Gastrocnemius medialis (tissue), 4 donors: Measurements from ENCODE around the gene LACTBL1.

Source experiments
- POLR2A ChIP-seq, 2 donors: fragments of 450-650 bp; IDR thresholded peaks; one replicate each; pipeline ENCODE4 v1.6.1; 2017; ENCODE audit warnings: antibody characterized with exemption in 2 of 2, mild to moderate bottlenecking in 2 of 2, moderate library complexity in 2 of 2
- TF ChIP-seq, protein P1 (sequence below), 5 experiments: fragments of 450-650 bp in 3 of 5; fragments of 200-600 bp in 2 of 5; sonication (generic) in 2 of 5; IDR thresholded peaks in 4 of 5; conservative IDR thresholded peaks in 1 of 5; 1 replicate in 4 of 5; 2 replicates in 1 of 5; pipeline ENCODE4 v1.5.1; 2016 to 2019; ENCODE audit warnings: antibody characterized with exemption in 5 of 5, mild to moderate bottlenecking in 3 of 5, moderate library complexity in 3 of 5

GRCh38 chr1:22936681-22937080, 36.0 kb downstream of the LACTBL1 start:
- TF ChIP-seq, protein P1, sequence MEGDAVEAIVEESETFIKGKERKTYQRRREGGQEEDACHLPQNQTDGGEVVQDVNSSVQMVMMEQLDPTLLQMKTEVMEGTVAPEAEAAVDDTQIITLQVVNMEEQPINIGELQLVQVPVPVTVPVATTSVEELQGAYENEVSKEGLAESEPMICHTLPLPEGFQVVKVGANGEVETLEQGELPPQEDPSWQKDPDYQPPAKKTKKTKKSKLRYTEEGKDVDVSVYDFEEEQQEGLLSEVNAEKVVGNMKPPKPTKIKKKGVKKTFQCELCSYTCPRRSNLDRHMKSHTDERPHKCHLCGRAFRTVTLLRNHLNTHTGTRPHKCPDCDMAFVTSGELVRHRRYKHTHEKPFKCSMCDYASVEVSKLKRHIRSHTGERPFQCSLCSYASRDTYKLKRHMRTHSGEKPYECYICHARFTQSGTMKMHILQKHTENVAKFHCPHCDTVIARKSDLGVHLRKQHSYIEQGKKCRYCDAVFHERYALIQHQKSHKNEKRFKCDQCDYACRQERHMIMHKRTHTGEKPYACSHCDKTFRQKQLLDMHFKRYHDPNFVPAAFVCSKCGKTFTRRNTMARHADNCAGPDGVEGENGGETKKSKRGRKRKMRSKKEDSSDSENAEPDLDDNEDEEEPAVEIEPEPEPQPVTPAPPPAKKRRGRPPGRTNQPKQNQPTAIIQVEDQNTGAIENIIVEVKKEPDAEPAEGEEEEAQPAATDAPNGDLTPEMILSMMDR (IDR thresholded peaks at IDR 0.05 in 4 of 5, conservative IDR thresholded peaks at IDR 0.05 in 1 of 5) = no peak
- TF ChIP-seq POLR2A (IDR thresholded peaks at IDR 0.05) = no peak
